Gastroesophageal sphincter (tissue), 4 donors: ENCODE measurements around the gene RAD51B. TPM values are rescaled to one million over a fixed set of nuclear protein-coding genes. Genes with fewer than 3 reads are reported as not detected.
A peak's percentile ranks its signal among the peaks of the same experiment; 100 is the strongest.

Source experiments
- ATAC-seq: fragments of 150-250 bp; one replicate; pipeline ENCODE4 v1.9.1; 2016; ENCODE audit warnings: mild to moderate bottlenecking, moderate library complexity
- H3K27ac ChIP-seq, 4 donors: fragments of 200-600 bp; sonication (generic) in 3 of 4; 1 replicate in 3 of 4; 2 replicates in 1 of 4; pipeline ENCODE4 v1.5.1; 2016 to 2019
- H3K27me3 ChIP-seq: fragments of 200-600 bp; sonication (generic); one replicate; pipeline ENCODE4 v1.5.1; 2019
- H3K36me3 ChIP-seq, 2 donors: fragments of 200-600 bp; sonication (generic); one replicate each; pipeline ENCODE4 v1.5.1; 2019; ENCODE audit warnings: control low read depth in 1 of 2
- H3K4me1 ChIP-seq, 3 donors: fragments of 200-600 bp; sonication (generic); 1 replicate in 2 of 3; 2 replicates in 1 of 3; pipeline ENCODE4 v1.5.1; 2016 to 2019; ENCODE audit warnings: control low read depth in 2 of 3
- H3K4me3 ChIP-seq, 2 donors: fragments of 200-600 bp; sonication (generic); one replicate each; pipeline ENCODE4 v1.5.1; 2019; ENCODE audit warnings: mild to moderate bottlenecking in 1 of 2, moderate library complexity in 1 of 2
- H3K9me3 ChIP-seq, 3 donors: fragments of 200-600 bp; sonication (generic); one replicate each; pipeline ENCODE4 v1.5.1; 2017 to 2019; ENCODE audit warnings: control low read depth in 2 of 3
- EP300 ChIP-seq: sonication (generic); formaldehyde crosslinking; IDR thresholded peaks from one replicate; pipeline ENCODE4 v1.6.1; 2017; ENCODE audit warnings: antibody characterized with exemption, mild to moderate bottlenecking
- POLR2A ChIP-seq, 2 donors: fragments of 450-650 bp; IDR thresholded peaks; one replicate each; pipeline ENCODE4 v1.6.1; 2017; ENCODE audit warnings: antibody characterized with exemption in 2 of 2, mild to moderate bottlenecking in 2 of 2, moderate library complexity in 1 of 2
- POLR2AphosphoS5 ChIP-seq: sonication (generic); formaldehyde crosslinking; IDR thresholded peaks from one replicate; pipeline ENCODE4 v1.6.1; 2017; ENCODE audit warnings: antibody characterized with exemption
- WGBS, 2 donors: methylation state at CpG; one replicate each; pipeline ENCODE4 v1.1.5; 2018; ENCODE audit warnings: low coverage in 1 of 2; 5-methylcytosine and 5-hydroxymethylcytosine counted together
- total RNA-seq, 4 donors: library from RNA; depleted of rRNA; stranded (reverse); fragments of >200 nt; gene quantifications; one replicate each; pipeline ENCODE4 v1.1.0, GENCODE V29; 2016
- TF ChIP-seq, protein P1 (sequence below), 4 experiments: fragments of 200-600 bp in 2 of 4; fragments of 450-650 bp in 2 of 4; sonication (generic) in 1 of 4; IDR thresholded peaks; one replicate each; pipeline ENCODE4 v1.5.1; 2017 to 2019; ENCODE audit warnings: antibody characterized with exemption in 4 of 4, mild to moderate bottlenecking in 2 of 4, moderate library complexity in 2 of 4

RAD51B gene
- total RNA-seq, 4 donors from 2014 or later: 5.1 to 7.0 (median 6.0) TPM

DNA sequence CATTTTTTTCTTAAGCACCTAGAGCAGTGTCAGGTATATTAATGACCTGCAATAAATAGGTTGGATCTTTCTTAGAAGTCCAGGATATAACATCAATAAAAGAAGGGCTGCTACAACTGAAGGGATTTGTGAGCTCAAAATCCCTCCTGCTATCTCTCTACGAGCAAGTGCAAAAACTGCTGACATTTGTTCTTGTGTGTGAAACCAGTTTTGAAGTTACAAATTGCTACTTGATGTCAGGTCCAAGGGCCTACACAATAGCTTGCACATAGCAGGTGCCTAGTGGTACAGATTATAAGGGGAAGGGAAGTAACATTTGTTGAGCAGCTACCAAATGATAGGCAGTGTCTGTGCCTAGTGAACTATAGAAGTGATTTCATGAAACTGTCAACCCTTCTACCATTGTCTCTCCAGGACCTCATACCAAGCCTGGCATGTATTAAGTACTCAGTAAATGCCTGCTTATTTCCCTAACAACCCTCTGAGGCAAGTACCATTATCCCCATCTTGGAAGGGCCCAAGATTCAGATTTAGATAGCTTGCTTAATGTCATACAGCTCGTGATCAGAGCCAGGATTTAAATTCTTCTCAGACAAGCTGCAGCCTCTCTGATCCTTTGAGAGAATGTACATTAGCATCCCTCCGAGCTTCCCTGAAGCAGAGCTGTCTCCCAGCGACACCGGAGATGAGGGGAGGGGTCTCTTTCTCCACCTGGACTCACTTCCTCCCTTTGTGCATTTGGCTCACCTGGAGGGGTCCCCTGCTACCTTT is 673.0 kb downstream of the RAD51B start:
- no peak overlapping the region for H3K27ac ChIP-seq
- H3K27me3 ChIP-seq: no peaks in the 10 kb centered on the region
- no peaks in the 10 kb centered on the region for H3K36me3 ChIP-seq
- no peak for TF ChIP-seq EP300
- TF ChIP-seq, protein P1, sequence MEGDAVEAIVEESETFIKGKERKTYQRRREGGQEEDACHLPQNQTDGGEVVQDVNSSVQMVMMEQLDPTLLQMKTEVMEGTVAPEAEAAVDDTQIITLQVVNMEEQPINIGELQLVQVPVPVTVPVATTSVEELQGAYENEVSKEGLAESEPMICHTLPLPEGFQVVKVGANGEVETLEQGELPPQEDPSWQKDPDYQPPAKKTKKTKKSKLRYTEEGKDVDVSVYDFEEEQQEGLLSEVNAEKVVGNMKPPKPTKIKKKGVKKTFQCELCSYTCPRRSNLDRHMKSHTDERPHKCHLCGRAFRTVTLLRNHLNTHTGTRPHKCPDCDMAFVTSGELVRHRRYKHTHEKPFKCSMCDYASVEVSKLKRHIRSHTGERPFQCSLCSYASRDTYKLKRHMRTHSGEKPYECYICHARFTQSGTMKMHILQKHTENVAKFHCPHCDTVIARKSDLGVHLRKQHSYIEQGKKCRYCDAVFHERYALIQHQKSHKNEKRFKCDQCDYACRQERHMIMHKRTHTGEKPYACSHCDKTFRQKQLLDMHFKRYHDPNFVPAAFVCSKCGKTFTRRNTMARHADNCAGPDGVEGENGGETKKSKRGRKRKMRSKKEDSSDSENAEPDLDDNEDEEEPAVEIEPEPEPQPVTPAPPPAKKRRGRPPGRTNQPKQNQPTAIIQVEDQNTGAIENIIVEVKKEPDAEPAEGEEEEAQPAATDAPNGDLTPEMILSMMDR (IDR thresholded peaks at IDR 0.05): no peak
- no peak for TF ChIP-seq POLR2A (IDR thresholded peaks at IDR 0.05)
- TF ChIP-seq POLR2AphosphoS5: no peak
- no peaks in the 10 kb centered on the region for H3K9me3 ChIP-seq
- H3K4me1 ChIP-seq: no peaks in the 10 kb centered on the region
- ATAC-seq: no peak
- no peak overlapping the region for H3K4me3 ChIP-seq
- 82 to 98% methylated on average over 4 of the region's 5 CpGs for WGBS, 2 donors

- no peaks in the 10 kb centered on the region for H3K4me1 ChIP-seq
- no peaks in the 10 kb centered on the region for H3K27me3 ChIP-seq
- ATAC-seq: no peak
- TF ChIP-seq, protein P1 (IDR thresholded peaks at IDR 0.05): no peak
- TF ChIP-seq EP300 (no peak), POLR2A (IDR thresholded peaks at IDR 0.05) (no peak), POLR2AphosphoS5 (no peak)
- H3K9me3 ChIP-seq: no peaks in the 10 kb centered on the region
- H3K4me3 ChIP-seq: no peak overlapping the region
- no peaks in the 10 kb centered on the region for H3K36me3 ChIP-seq
- WGBS, 2 donors: 92 to 94% methylated on average over 8 to 9 of the region's 9 CpGs
- no peak overlapping the region for H3K27ac ChIP-seq
Measured at GRCh38 chr14:68493152-68493911, 673.8 kb downstream of the RAD51B start.

- H3K9me3 ChIP-seq: no peaks in the 10 kb centered on the region
- no peaks in the 10 kb centered on the region for H3K27me3 ChIP-seq
- peak; percentile 52 for ATAC-seq
- no peaks in the 10 kb centered on the region for H3K36me3 ChIP-seq
- H3K4me1 ChIP-seq: no peaks in the 10 kb centered on the region
- H3K4me3 ChIP-seq: no peak overlapping the region
- TF ChIP-seq, protein P1 (IDR thresholded peaks at IDR 0.05): no peak
- TF ChIP-seq EP300: no peak
- TF ChIP-seq POLR2A (IDR thresholded peaks at IDR 0.05): no peak
- no peak for TF ChIP-seq POLR2AphosphoS5
- H3K27ac ChIP-seq: peak overlapping the region in 1 of 4 donors; percentile 60
- 75 to 81% methylated on average over 7 to 11 of the region's 14 CpGs for WGBS, 2 donors
Measured at GRCh38 chr14:68495101-68496039, 675.8 kb downstream of the RAD51B start.

DNA sequence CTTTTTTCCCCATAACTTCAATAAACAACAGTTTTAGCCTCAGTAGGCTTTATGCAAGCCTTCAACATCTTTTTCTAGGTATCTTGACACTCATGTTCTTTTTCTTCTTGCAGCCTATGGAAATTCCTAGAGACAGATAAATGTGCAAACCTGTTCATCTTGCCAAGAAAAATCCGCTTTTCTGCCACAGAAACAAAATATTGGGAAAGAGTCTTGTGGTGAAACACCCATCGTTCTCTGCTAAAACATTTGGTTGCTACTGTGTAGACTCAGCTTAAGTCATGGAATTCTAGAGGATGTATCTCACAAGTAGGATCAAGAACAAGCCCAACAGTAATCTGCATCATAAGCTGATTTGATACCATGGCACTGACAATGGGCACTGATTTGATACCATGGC is 677.4 kb downstream of the RAD51B start:
- H3K36me3 ChIP-seq: no peaks in the 10 kb centered on the region
- no peaks in the 10 kb centered on the region for H3K9me3 ChIP-seq
- TF ChIP-seq POLR2AphosphoS5 (no peak), EP300 (no peak), POLR2A (IDR thresholded peaks at IDR 0.05) (no peak)
- TF ChIP-seq, protein P1 (IDR thresholded peaks at IDR 0.05): no peak
- no peak overlapping the region for H3K27ac ChIP-seq
- no peak for ATAC-seq
- 87 to 100% methylated on average over 2 of the region's 2 CpGs for WGBS, 2 donors
- H3K27me3 ChIP-seq: no peaks in the 10 kb centered on the region
- no peak overlapping the region for H3K4me3 ChIP-seq
- H3K4me1 ChIP-seq: peaks cover 0 to 11% (median 0%) of the 10 kb centered on the region in 3 donors
